Measurements from ENCODE around the gene KPNA6. TPM values are rescaled to one million over a fixed set of nuclear protein-coding genes. Genes with fewer than 3 reads are reported as not detected.
A peak's percentile ranks its signal among the peaks of the same experiment; 100 is the strongest.
"Not testable (repeated sequence)": the region's sequence is repeated elsewhere in the genome, so short reads cannot be mapped to it uniquely, and the experiment has no call there.

Gene KPNA6
- total RNA-seq, 1 experiment from 2014 or later, result 45.8 TPM

DNA sequence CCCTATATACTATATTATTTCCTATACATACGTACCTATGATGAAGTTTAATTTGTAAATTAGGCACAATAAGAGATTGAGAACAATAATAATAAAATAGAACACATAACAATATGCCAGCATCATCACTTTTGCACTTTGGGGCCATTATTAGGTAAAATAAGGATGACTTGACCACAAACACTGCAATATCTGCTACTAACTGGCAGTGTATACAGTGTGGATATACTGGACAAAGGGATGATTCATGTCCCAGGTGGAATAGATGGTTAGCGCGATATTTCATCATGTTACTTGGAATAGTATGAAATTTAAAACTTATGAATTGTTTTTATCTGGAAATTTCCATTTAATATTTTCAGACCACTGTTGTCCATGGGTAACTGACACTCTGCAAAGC lies 36.2 kb downstream of the KPNA6 start:
- Histone ChIP-seq H3K27ac (ENCODE audit: low read length) (no peak overlapping the region), H3K9ac (ENCODE audit: low read length) (no peak overlapping the region), H3K9me2 (replicated peaks; ENCODE audit: low read length) (no peaks in the 10 kb centered on the region), H3K36me3 (ENCODE audit: low read depth, low read length) (peaks cover 13% of the 10 kb centered on the region), H3K79me2 (ENCODE audit: low read length) (peaks cover 97% of the 10 kb centered on the region), H4K20me1 (ENCODE audit: low read length) (peaks cover 26% of the 10 kb centered on the region), H3K4me1 (ENCODE audit: insufficient read depth, low read length) (peaks cover 21% of the 10 kb centered on the region), H3K4me3 (ENCODE audit: low read length) (no peak overlapping the region), H3K4me2 (ENCODE audit: low read length) (no peak overlapping the region), H3K9me3 (ENCODE audit: low read length) (no peaks in the 10 kb centered on the region), H3F3A (ENCODE audit: low read length, unreplicated experiment) (peaks cover 6% of the 10 kb centered on the region), H2AFZ (ENCODE audit: low read length) (no peak overlapping the region), H3K27me3 (ENCODE audit: low read length) (no peaks in the 10 kb centered on the region)
- TF ChIP-seq CTCF (conservative IDR thresholded peaks at IDR 0.05; ENCODE audit: low read depth, low read length) (no peak), EZH2 (IDR thresholded peaks at IDR 0.05; ENCODE audit: low read length, unreplicated experiment) (no peak), EZH2phosphoT487 (IDR thresholded peaks at IDR 0.05; ENCODE audit: borderline replicate concordance, low read length) (no peak)
- ATAC-seq (no peak), DNase-seq (no peak)
- no TSS peak for BruUV-seq (replicated peaks)
- intact Hi-C loops (cut with micrococcal nuclease), result no loop called here
- ChIA-PET POLR2A (ENCODE audit: unreplicated experiment) (no interaction called here), CTCF (no interaction called here)

DNA sequence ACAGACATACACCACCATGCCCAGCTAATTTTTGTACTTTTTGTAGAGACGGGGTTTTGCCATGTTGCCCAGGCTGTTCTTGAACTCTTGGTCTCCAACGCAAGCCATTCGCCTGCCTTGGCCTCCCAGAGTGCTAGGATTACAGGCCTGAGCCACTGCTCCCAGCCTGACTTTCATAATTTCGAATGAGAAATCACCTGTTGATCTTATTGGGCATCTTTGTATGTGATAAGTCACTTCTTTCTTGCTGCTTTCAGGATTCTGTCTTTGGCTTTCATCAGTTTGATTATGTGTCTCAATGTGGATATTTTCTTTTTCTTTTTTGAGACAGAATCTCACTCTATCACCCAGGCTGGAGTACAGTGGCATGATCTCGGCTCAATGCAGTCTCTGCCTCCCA lies 39.9 kb downstream of the KPNA6 start:
- H3K4me3 ChIP-seq (ENCODE audit: low read length); H3K27me3 ChIP-seq (ENCODE audit: low read length); DNase-seq; H3F3A ChIP-seq (ENCODE audit: low read length, unreplicated experiment); H3K4me2 ChIP-seq (ENCODE audit: low read length); intact Hi-C loops (cut with micrococcal nuclease); H3K9me3 ChIP-seq (ENCODE audit: low read length); H2AFZ ChIP-seq (ENCODE audit: low read length); H3K27ac ChIP-seq (ENCODE audit: low read length); H3K9ac ChIP-seq (ENCODE audit: low read length); H3K4me1 ChIP-seq (ENCODE audit: insufficient read depth, low read length); H3K9me2 ChIP-seq (replicated peaks; ENCODE audit: low read length); CTCF ChIA-PET; ATAC-seq; BruUV-seq (replicated peaks): not testable (repeated sequence)
- POLR2A ChIA-PET (ENCODE audit: unreplicated experiment), result interaction anchor here (0.6 kb wide), 1 partner anchor 37 kb away, joined by 3 read pairs; no protein-coding TSS in a partner anchor
- Histone ChIP-seq H3K79me2 (ENCODE audit: low read length) (peaks cover 95% of the 10 kb centered on the region), H3K36me3 (ENCODE audit: low read depth, low read length) (peaks cover 15% of the 10 kb centered on the region), H4K20me1 (ENCODE audit: low read length) (peaks cover 16% of the 10 kb centered on the region; the same call in 1 of the 2 replicates)

DNA sequence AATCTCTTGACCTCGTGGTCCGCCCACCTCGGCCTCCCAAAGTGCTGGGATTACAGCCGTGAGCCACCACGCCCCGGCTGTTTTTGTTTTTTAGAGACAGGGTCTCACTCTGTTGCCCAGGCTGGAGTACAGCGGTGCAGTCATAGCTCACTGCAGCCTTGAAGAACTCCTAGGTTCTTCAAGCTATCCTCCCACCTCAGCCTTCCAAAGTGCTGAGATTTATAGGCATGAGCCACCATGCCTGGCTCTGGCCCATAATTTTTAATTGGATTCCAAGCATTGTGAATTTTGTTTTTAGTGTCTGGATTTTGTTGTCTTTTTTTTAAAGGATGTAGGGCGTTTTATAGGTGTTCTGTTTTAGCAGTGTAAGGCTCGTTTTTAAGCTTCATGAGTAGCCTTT lies 43.0 kb downstream of the KPNA6 start:
- TF ChIP-seq CTCF (conservative IDR thresholded peaks at IDR 0.05; ENCODE audit: low read depth, low read length) (no peak), EZH2phosphoT487 (IDR thresholded peaks at IDR 0.05; ENCODE audit: borderline replicate concordance, low read length) (no peak), EZH2 (IDR thresholded peaks at IDR 0.05; ENCODE audit: low read length, unreplicated experiment) (no peak)
- Histone ChIP-seq H2AFZ (ENCODE audit: low read length) (no peak overlapping the region), H3K4me2 (ENCODE audit: low read length) (no peak overlapping the region), H4K20me1 (ENCODE audit: low read length) (0 out of 2 replicates have a peak, but pooled peaks cover 10% of the 10 kb centered on the region), H3K27me3 (ENCODE audit: low read length) (no peaks in the 10 kb centered on the region), H3K9me3 (ENCODE audit: low read length) (no peaks in the 10 kb centered on the region), H3F3A (ENCODE audit: low read length, unreplicated experiment) (no peaks in the 10 kb centered on the region), H3K27ac (ENCODE audit: low read length) (no peak overlapping the region), H3K4me1 (ENCODE audit: insufficient read depth, low read length) (no peaks in the 10 kb centered on the region), H3K79me2 (ENCODE audit: low read length) (peaks cover 80% of the 10 kb centered on the region), H3K9ac (ENCODE audit: low read length) (no peak overlapping the region), H3K36me3 (ENCODE audit: low read depth, low read length) (peaks cover 15% of the 10 kb centered on the region), H3K4me3 (ENCODE audit: low read length) (no peak overlapping the region), H3K9me2 (replicated peaks; ENCODE audit: low read length) (no peaks in the 10 kb centered on the region)
- BruUV-seq (replicated peaks), result no TSS peak
- peak; percentile 77 for ATAC-seq
- intact Hi-C loops (cut with micrococcal nuclease), result no loop called here
- ChIA-PET CTCF (no interaction called here), POLR2A (ENCODE audit: unreplicated experiment) (no interaction called here)
- no peak for DNase-seq
